ENCODE measurements around the gene TMEFF1. TPM values are rescaled to one million over a fixed set of nuclear protein-coding genes. Genes with fewer than 3 reads are reported as not detected.

Gene TMEFF1
- total and polyA plus RNA-seq, 10 of the 15 experiments (the other 5 are each of a cell fraction or from before 2014, with no cell fraction given): 0.03 to 0.55 (median 0.11) TPM; not detected in 3

- TF ChIP-seq EP300 (IDR thresholded peaks at IDR 0.05; ENCODE audit: borderline replicate concordance in 1 of 2, control insufficient read depth in 1 of 2, low read depth in 2 of 2, low read length in 2 of 2): 0 out of 4 replicates have a peak, but pooled peaks of 1 of the 2 experiments have one; percentile 0
Measured at GRCh38 chr9:100555471-100555870, 82.5 kb downstream of the TMEFF1 start (continued).

- ChIA-PET POLR2A (no interaction called here), CTCF (no interaction called here), SMC1A (ENCODE audit: uncharacterized antibody, unreplicated experiment) (interaction anchor here (0.9 to 1.6 kb wide), 2 partner anchors 14 to 22 kb away, joined by 3 read pairs; no protein-coding TSS in a partner anchor), RAD21 (ENCODE audit: unreplicated experiment) (no interaction called here)
- H3K4me1 ChIP-seq (ENCODE audit: control insufficient read depth, insufficient read depth, low read length): peaks cover 8% of the 10 kb centered on the region
- intact Hi-C loops (cut with micrococcal nuclease; ENCODE audit: unreplicated experiment): no loop called here
- no peaks in the 10 kb centered on the region for H3K9me3 ChIP-seq (replicated peaks; ENCODE audit: control insufficient read depth, insufficient read depth, low read length)
- no TSS peak for BruUV-seq (replicated peaks)
- H3K79me2 ChIP-seq (ENCODE audit: control insufficient read depth, insufficient read depth, low read length): no peaks in the 10 kb centered on the region
- 73% methylated on average over 3 of the region's 3 CpGs for WGBS (ENCODE audit: insufficient coverage, insufficient replicate concordance, low lambda C conversion rate, missing lambda C conversion rate)
- in situ Hi-C loops (cut with MboI): no loop called here
- DNase-seq (ENCODE audit: low read depth, low spot score) (no peak), FAIRE-seq (no peak), ATAC-seq (no peak)
- H3K4me2 ChIP-seq (ENCODE audit: control insufficient read depth, insufficient read depth): no peak overlapping the region
- no peaks in the 10 kb centered on the region for H3K36me3 ChIP-seq (ENCODE audit: control insufficient read depth in 2 of 2, insufficient read depth in 2 of 2, low read length in 1 of 2)
- no peak overlapping the region for H2AFZ ChIP-seq (ENCODE audit: control insufficient read depth, low read depth, low read length)
- no peak overlapping the region for H3K9ac ChIP-seq (ENCODE audit: control insufficient read depth, insufficient read depth, low read length)
- no peaks in the 10 kb centered on the region for H3K27me3 ChIP-seq (replicated peaks in 1 of 2; ENCODE audit: control insufficient read depth in 2 of 2, insufficient read depth in 2 of 2, low read length in 1 of 2)
- no peak overlapping the region for H3K4me3 ChIP-seq
- H4K20me1 ChIP-seq (ENCODE audit: control insufficient read depth, insufficient read depth): no peaks in the 10 kb centered on the region
- H3K27ac ChIP-seq (ENCODE audit: control insufficient read depth, insufficient read depth): no peak overlapping the region
- TF ChIP-seq BCL11A (IDR thresholded peaks at IDR 0.05; ENCODE audit: low read depth, low read length): no peak
- no peak for TF ChIP-seq PBX3 (IDR thresholded peaks at IDR 0.05; ENCODE audit: insufficient replicate concordance, low read depth, low read length)
- no peak for TF ChIP-seq JUNB (IDR thresholded peaks at IDR 0.05)
- TF ChIP-seq E4F1 (IDR thresholded peaks at IDR 0.05; ENCODE audit: borderline replicate concordance, partially characterized antibody): no peak
- no peak for TF ChIP-seq IRF4 (IDR thresholded peaks at IDR 0.05; ENCODE audit: low read depth, low read length)
- no peak for TF ChIP-seq POU2F2 (IDR thresholded peaks at IDR 0.05; ENCODE audit: borderline replicate concordance, low read depth, low read length)
- TF ChIP-seq BCLAF1 (IDR thresholded peaks at IDR 0.05): no peak
- TF ChIP-seq ZBED1 (IDR thresholded peaks at IDR 0.05; ENCODE audit: borderline replicate concordance): no peak
- TF ChIP-seq MTA2 (IDR thresholded peaks at IDR 0.05; ENCODE audit: low read depth): no peak
- no peak for TF ChIP-seq E2F4 (IDR thresholded peaks at IDR 0.05; ENCODE audit: low read depth, low read length)
Measured at GRCh38 chr9:100557053-100557452, 84.1 kb downstream of the TMEFF1 start.

All from GM12878 (cell line).